Uterus (tissue), 2 donors: ENCODE measurements around the gene FOXI1.

ENCODE experiments used
- CTCF ChIP-seq, 4 experiments: fragments of 200-600 bp in 2 of 4; fragments of 450-650 bp in 2 of 4; sonication (generic) in 2 of 4; IDR thresholded peaks; one replicate each; pipeline ENCODE4 v1.5.1; 2016 to 2019; ENCODE audit warnings: antibody characterized with exemption in 4 of 4, mild to moderate bottlenecking in 2 of 4, moderate library complexity in 1 of 4
- POLR2A ChIP-seq, 2 donors: fragments of 450-650 bp; IDR thresholded peaks; one replicate each; pipeline ENCODE4 v1.6.1; 2016; ENCODE audit warnings: antibody characterized with exemption in 2 of 2, mild to moderate bottlenecking in 1 of 2, moderate library complexity in 1 of 2

DNA sequence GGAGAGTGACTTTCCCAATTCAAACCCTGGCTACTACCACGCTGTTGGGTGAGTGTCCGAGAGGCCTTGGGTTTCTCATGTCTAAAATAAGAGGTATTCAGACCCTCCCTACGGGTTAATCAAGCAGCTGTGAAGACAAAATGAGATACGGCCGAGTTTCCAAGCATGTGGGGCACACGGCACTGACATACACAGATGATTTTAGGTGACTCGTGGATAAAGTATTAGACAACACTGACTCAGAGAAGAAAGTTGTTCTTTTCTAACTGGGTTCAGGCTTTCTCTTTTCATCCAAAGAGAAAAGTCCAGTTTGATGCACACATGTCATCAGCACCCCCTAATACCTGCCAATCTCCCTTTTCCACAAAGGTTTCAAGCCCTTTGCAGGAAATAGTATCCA lies 15.6 kb downstream of the FOXI1 start:
- TF ChIP-seq POLR2A (IDR thresholded peaks at IDR 0.05) (no peak), CTCF (IDR thresholded peaks at IDR 0.05) (no peak)
